HCT116 (cell line): Measurements from ENCODE around the gene CYSRT1. TPM values are rescaled to one million over a fixed set of nuclear protein-coding genes. Genes with fewer than 3 reads are reported as not detected.

Experiments
- ATAC-seq: fragments of 200-7000 bp; cut with Tn5 transposase; 2 replicates; pipeline ENCODE4 v1.9.1; 2020; ENCODE audit warnings: mild to moderate bottlenecking, moderate library complexity
- BruUV-seq: library from RNA; stranded (reverse); fragments of 400-500 nt; replicated peaks from 2 replicates; lab custom pipeline; 2021; lab: Mats Ljungman, UMichigan
- CTCF ChIA-PET: fragments of 300-600 bp; sonication (Branson Sonifier 250); formaldehyde crosslinking; loops from one replicate; lab custom pipeline; 2021; ENCODE audit warnings: antibody characterized with exemption; lab: Charles Lee
- POLR2A ChIA-PET: fragments of 300-600, 350-600 bp; sonication (Branson Sonifier 250); formaldehyde crosslinking; loops from one replicate; lab custom pipeline; 2021; ENCODE audit warnings: antibody characterized with exemption; lab: Charles Lee
- RAD21 ChIA-PET, 2 experiments: fragments of 300-600 bp; sonication (Branson Sonifier 250); formaldehyde crosslinking; loops; one replicate each; lab custom pipeline; 2023; ENCODE audit warnings: low total read pairs in 2 of 2; ENCODE audit not compliant: uncharacterized antibody in 2 of 2, unreplicated experiment in 2 of 2, low non-redundant PET in 1 of 2; lab: Charles Lee
- DNase-seq: peaks from one replicate; pipeline ENCODE4 v3.0.0-alpha.2; 2010; ENCODE audit warnings: low read depth, low spot score
- H2AFZ ChIP-seq: fragments of 200-600 bp; shearing (Covaris generic), sonication (generic); 2 replicates; pipeline ENCODE4 v1.6.1; 2017; ENCODE audit warnings: low read depth, mixed run types, mixed read lengths, antibody characterized with exemption, low read length; ENCODE audit not compliant: poor library complexity, severe bottlenecking
- H3K27ac ChIP-seq: 2 replicates; pipeline ENCODE4 v1.5.1; 2012; ENCODE audit warnings: low read depth, low read length
- H3K27me3 ChIP-seq: fragments of 200-600 bp; sonication (generic); 2 replicates; pipeline ENCODE4 v1.6.1; 2016; ENCODE audit warnings: mixed run types, low read length, mixed read lengths; ENCODE audit not compliant: insufficient read depth
- H3K36me3 ChIP-seq, 2 experiments: fragments of 200-500 bp in 1 of 2; fragments of 200-600 bp in 1 of 2; sonication (Bioruptor generic) in 1 of 2; sonication (generic) in 1 of 2; 2 replicates each; pipeline versions ENCODE4 v1.5.1 to v1.6.1; 2014 to 2016; ENCODE audit warnings: low read length in 2 of 2, inconsistent platforms in 1 of 2, mixed read lengths in 1 of 2, mixed run types in 1 of 2; ENCODE audit not compliant: insufficient read depth in 2 of 2, control insufficient read depth in 1 of 2
- H3K4me1 ChIP-seq, 2 experiments: fragments of 200-600 bp in 1 of 2; sonication (generic) in 1 of 2; 2 replicates each; pipeline versions ENCODE4 v1.5.1 to v1.6.1; 2012 to 2017; ENCODE audit warnings: low read length in 2 of 2, inconsistent platforms in 1 of 2, mild to moderate bottlenecking in 1 of 2, mixed read lengths in 1 of 2, mixed run types in 1 of 2, moderate library complexity in 1 of 2; ENCODE audit not compliant: insufficient read depth in 2 of 2, control insufficient read depth in 1 of 2
- H3K4me2 ChIP-seq: fragments of 200-600 bp; sonication (generic); 2 replicates; pipeline ENCODE4 v1.6.1; 2017; ENCODE audit warnings: mixed run types, low read length, mixed read lengths
- H3K4me3 ChIP-seq, 2 experiments: fragments of 200-600 bp in 1 of 2; sonication (generic) in 1 of 2; replicated peaks in 1 of 2; 2 replicates each; pipeline ENCODE4 v1.5.1; 2011 to 2016; ENCODE audit warnings: low read length in 2 of 2, control low read depth in 1 of 2, low read depth in 1 of 2, mild to moderate bottlenecking in 1 of 2, mixed read lengths in 1 of 2, mixed run types in 1 of 2
- H3K79me2 ChIP-seq: fragments of 200-600 bp; sonication (generic); 2 replicates; pipeline ENCODE4 v1.6.1; 2017; ENCODE audit warnings: mild to moderate bottlenecking, mixed run types, low read length, moderate library complexity, mixed read lengths; ENCODE audit not compliant: insufficient read depth
- H3K9ac ChIP-seq: fragments of 200-600 bp; sonication (generic); 2 replicates; pipeline ENCODE4 v1.6.1; 2016; ENCODE audit warnings: low read length, mixed read lengths
- H3K9me2 ChIP-seq: fragments of 200-600 bp; sonication (generic), shearing (Covaris generic); 2 replicates; pipeline ENCODE4 v1.6.1; 2017; ENCODE audit warnings: mixed run types, mild to moderate bottlenecking, moderate library complexity; ENCODE audit not compliant: insufficient read depth
- H3K9me3 ChIP-seq, 2 experiments: fragments of 200-500 bp in 1 of 2; fragments of 200-600 bp in 1 of 2; sonication (Bioruptor generic) in 1 of 2; sonication (generic) in 1 of 2; 2 replicates each; pipeline ENCODE4 v1.6.1; 2014 to 2017; ENCODE audit warnings: low read length in 2 of 2, mixed read lengths in 2 of 2, inconsistent platforms in 1 of 2, low read depth in 1 of 2, mild to moderate bottlenecking in 1 of 2, mixed run types in 1 of 2, moderate library complexity in 1 of 2; ENCODE audit not compliant: control insufficient read depth in 1 of 2, insufficient read depth in 1 of 2
- H4K20me1 ChIP-seq: fragments of 200-600 bp; sonication (generic), shearing (Covaris generic); 2 replicates; pipeline ENCODE4 v1.6.1; 2017; ENCODE audit warnings: mixed run types, mild to moderate bottlenecking, moderate library complexity; ENCODE audit not compliant: insufficient read depth
- CBX3 ChIP-seq: IDR thresholded peaks from 2 replicates; pipeline ENCODE4 v1.6.1; 2012; ENCODE audit warnings: low read depth
- CEBPB ChIP-seq: IDR thresholded peaks from 2 replicates; pipeline ENCODE4 v1.6.1; 2012; ENCODE audit warnings: low read depth
- EGR1 ChIP-seq: IDR thresholded peaks from 2 replicates; pipeline ENCODE4 v1.6.1; 2012; ENCODE audit warnings: low read depth
- ELF1 ChIP-seq: IDR thresholded peaks from 2 replicates; pipeline ENCODE4 v1.6.1; 2012; ENCODE audit warnings: low read depth, borderline replicate concordance
- JUND ChIP-seq: IDR thresholded peaks from 2 replicates; pipeline ENCODE4 v1.6.1; 2012
- POLR2A ChIP-seq: IDR thresholded peaks from 2 replicates; pipeline ENCODE4 v1.7.0; 2011; ENCODE audit warnings: borderline replicate concordance; ENCODE audit not compliant: insufficient read depth, insufficient read length; ENCODE audit errors: extremely low read depth
- POLR2AphosphoS5 ChIP-seq: IDR thresholded peaks from 2 replicates; pipeline ENCODE4 v1.6.1; 2011; ENCODE audit warnings: mild to moderate bottlenecking, low read depth, low read length, moderate library complexity
- RAD21 ChIP-seq: IDR thresholded peaks from 2 replicates; pipeline ENCODE4 v1.6.1; 2012; ENCODE audit warnings: low read depth, mild to moderate bottlenecking
- ZFX ChIP-seq: fragments of 450-650 bp; IDR thresholded peaks from 2 replicates; pipeline ENCODE4 v1.6.1; 2017
- ZNF274 ChIP-seq: fragments of 200-500 bp; sonication (Bioruptor generic); IDR thresholded peaks from 2 replicates; pipeline ENCODE4 v1.6.1; 2014; ENCODE audit warnings: mild to moderate bottlenecking, low read depth, low read length, inconsistent platforms
- intact Hi-C: fragments of 100-400 bp; cut with micrococcal nuclease; formaldehyde crosslinking; loops from 2 replicates; pipeline ENCODE4 v1.10.0; 2022
- total RNA-seq: library from RNA; stranded (reverse); gene quantifications from one replicate; pipeline ENCODE4 v1.2.1, GENCODE V29; 2021; ENCODE audit not compliant: unreplicated experiment
- TF ChIP-seq, protein P1 (sequence below): IDR thresholded peaks from 2 replicates; pipeline ENCODE4 v1.6.1; 2012
- TF ChIP-seq, protein P2 (sequence below): IDR thresholded peaks from 2 replicates; pipeline ENCODE4 v1.6.1; 2011; ENCODE audit warnings: mild to moderate bottlenecking, low read length, moderate library complexity; ENCODE audit not compliant: insufficient replicate concordance; ENCODE audit errors: extremely low read depth
- TF ChIP-seq, protein P3 (sequence below): IDR thresholded peaks from 2 replicates; pipeline ENCODE4 v1.6.1; 2012

The CYSRT1 gene
- total RNA-seq, 1 experiment from 2014 or later: 4.3 TPM

DNA sequence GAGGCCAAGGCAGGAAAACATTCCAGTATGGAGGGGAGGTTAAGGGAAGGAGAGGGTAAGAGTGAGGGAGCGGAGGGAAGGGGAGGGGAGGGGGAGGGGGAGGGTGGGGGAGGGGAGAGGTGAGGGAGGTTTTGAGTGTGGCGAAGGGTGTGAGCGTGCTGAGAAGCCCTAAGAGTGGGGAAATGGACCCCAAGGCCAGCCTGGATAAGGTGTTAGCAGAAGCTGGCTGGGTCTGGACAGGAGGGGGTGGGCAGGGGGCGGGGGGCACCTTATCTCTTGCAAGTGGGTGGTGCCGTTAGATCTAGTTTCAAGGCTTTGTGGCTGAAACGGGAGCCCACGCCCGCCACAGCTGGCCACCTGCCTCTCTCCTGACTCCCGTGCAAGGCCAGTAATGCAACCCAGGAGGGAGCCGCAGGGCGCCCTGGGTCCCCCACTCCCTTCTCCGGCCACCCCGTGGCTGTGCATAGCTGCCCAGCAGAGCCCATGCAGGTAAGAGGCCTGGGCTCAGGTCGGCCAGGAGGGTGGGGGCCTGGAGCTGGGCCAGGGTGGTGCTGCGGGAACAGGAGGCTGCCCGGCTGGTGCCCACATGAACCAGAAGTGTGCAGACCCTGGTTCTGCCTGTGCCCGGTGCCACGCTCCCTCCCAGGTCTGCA lies 3.0 kb downstream of the CYSRT1 start:
- ChIA-PET POLR2A (interaction anchor here (0.9 to 2.5 kb wide), 7 partner anchors 9 to 98 kb away, joined by 3 to 16 read pairs (median 3); partner anchors contain the start of genes ANAPC2, SSNA1, TPRN and TUBB4B), RAD21 (interaction anchor here (0.6 to 1.9 kb wide), 8 partner anchors 14 to 181 kb away, joined by 3 to 9 read pairs (median 4); partner anchors contain the start of genes ANAPC2 (in 2 of the 2) and SSNA1 (in 2 of the 2)), CTCF (interaction anchor here (0.6 to 4.7 kb wide), 18 partner anchors 9 to 199 kb away, joined by 3 to 43 read pairs (median 6); partner anchors contain the start of genes ANAPC2, LRRC26, SAPCD2 and SSNA1)
- no peaks in the 10 kb centered on the region for H3K36me3 ChIP-seq
- no peak overlapping the region for H2AFZ ChIP-seq
- no peaks in the 10 kb centered on the region for H4K20me1 ChIP-seq
- TF ChIP-seq, protein P1, sequence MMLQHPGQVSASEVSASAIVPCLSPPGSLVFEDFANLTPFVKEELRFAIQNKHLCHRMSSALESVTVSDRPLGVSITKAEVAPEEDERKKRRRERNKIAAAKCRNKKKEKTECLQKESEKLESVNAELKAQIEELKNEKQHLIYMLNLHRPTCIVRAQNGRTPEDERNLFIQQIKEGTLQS: no peak
- TF ChIP-seq ELF1 (no peak), RAD21 (no peak), EGR1 (no peak), CEBPB (no peak), POLR2A (no peak), CBX3 (no peak), JUND (no peak), POLR2AphosphoS5 (no peak), ZFX (no peak), ZNF274 (no peak)
- TF ChIP-seq, protein P2, sequence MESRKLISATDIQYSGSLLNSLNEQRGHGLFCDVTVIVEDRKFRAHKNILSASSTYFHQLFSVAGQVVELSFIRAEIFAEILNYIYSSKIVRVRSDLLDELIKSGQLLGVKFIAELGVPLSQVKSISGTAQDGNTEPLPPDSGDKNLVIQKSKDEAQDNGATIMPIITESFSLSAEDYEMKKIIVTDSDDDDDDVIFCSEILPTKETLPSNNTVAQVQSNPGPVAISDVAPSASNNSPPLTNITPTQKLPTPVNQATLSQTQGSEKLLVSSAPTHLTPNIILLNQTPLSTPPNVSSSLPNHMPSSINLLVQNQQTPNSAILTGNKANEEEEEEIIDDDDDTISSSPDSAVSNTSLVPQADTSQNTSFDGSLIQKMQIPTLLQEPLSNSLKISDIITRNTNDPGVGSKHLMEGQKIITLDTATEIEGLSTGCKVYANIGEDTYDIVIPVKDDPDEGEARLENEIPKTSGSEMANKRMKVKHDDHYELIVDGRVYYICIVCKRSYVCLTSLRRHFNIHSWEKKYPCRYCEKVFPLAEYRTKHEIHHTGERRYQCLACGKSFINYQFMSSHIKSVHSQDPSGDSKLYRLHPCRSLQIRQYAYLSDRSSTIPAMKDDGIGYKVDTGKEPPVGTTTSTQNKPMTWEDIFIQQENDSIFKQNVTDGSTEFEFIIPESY: no peak
- TF ChIP-seq, protein P3, sequence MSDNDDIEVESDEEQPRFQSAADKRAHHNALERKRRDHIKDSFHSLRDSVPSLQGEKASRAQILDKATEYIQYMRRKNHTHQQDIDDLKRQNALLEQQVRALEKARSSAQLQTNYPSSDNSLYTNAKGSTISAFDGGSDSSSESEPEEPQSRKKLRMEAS: no peak
- DNase-seq (no peak), ATAC-seq (no peak)
- no peaks in the 10 kb centered on the region for H3K9me3 ChIP-seq
- peaks cover 44 to 61% of the 10 kb centered on the region in 2 experiments for H3K4me1 ChIP-seq
- H3K9ac ChIP-seq: peak overlapping the region; percentile 97; the same call in 1 of the 2 replicates
- H3K4me2 ChIP-seq: peak overlapping the region; percentile 99
- H3K9me2 ChIP-seq: no peaks in the 10 kb centered on the region
- H3K4me3 ChIP-seq: peak overlapping the region in 1 of 2 experiments; percentile 48; a peak in 3 of 4 replicates
- peak overlapping the region; percentile 88 for H3K27ac ChIP-seq
- intact Hi-C loops: loop anchor here (1.0 to 10.0 kb wide), 4 partner anchors 41 to 443 kb away; partner anchors contain the start of genes ANAPC2, NPDC1 and SSNA1
- no peaks in the 10 kb centered on the region for H3K79me2 ChIP-seq
- no peaks in the 10 kb centered on the region for H3K27me3 ChIP-seq
- no TSS peak for BruUV-seq
